Activated CD8-positive, alpha-beta memory T cell treated with anti-CD3 and anti-CD28 coated beads, Interleukin-2, amount 50 U/mL, for 1 hour (primary cell): ENCODE measurements around the gene TMCC3.
"Not testable (repeated sequence)": the region's sequence is repeated elsewhere in the genome, so short reads cannot be mapped to it uniquely, and the experiment has no call there.

Experiments
- DNase-seq: peaks from one replicate; pipeline ENCODE4 v3.0.0-alpha.2; 2020; ENCODE audit errors: extremely low read depth

Gene TMCC3

GRCh38 chr12:94636462-94637085 is 13.8 kb downstream of the TMCC3 start:
- no peak for DNase-seq

- DNase-seq, result no peak
Observed at GRCh38 chr12:94634717-94635116, 15.6 kb downstream of the TMCC3 start.

GRCh38 chr12:94633401-94633800 is 17.0 kb downstream of the TMCC3 start:
- no peak for DNase-seq

- DNase-seq, result no peak
Observed at GRCh38 chr12:94631058-94631457, 19.3 kb downstream of the TMCC3 start.

GRCh38 chr12:94628819-94629472 is 21.4 kb downstream of the TMCC3 start:
- DNase-seq, result no peak

- no peak for DNase-seq
Observed at GRCh38 chr12:94628369-94628768, 22.0 kb downstream of the TMCC3 start.

GRCh38 chr12:94625531-94625930 is 24.8 kb downstream of the TMCC3 start:
- no peak for DNase-seq

- DNase-seq, result no peak
Observed at GRCh38 chr12:94623161-94623920, 27.0 kb downstream of the TMCC3 start.

GRCh38 chr12:94622475-94622874 is 27.9 kb downstream of the TMCC3 start:
- no peak for DNase-seq

GRCh38 chr12:94621662-94622359 is 28.5 kb downstream of the TMCC3 start:
- no peak for DNase-seq

GRCh38 chr12:94620621-94621020 is 29.7 kb downstream of the TMCC3 start:
- DNase-seq, result no peak

- DNase-seq, result no peak
Observed at GRCh38 chr12:94618995-94619695, 31.2 kb downstream of the TMCC3 start.

GRCh38 chr12:94617101-94617500 is 33.3 kb downstream of the TMCC3 start:
- no peak for DNase-seq

GRCh38 chr12:94616203-94616729 is 34.1 kb downstream of the TMCC3 start:
- no peak for DNase-seq

GRCh38 chr12:94615260-94616181 is 34.8 kb downstream of the TMCC3 start:
- no peak for DNase-seq

GRCh38 chr12:94614288-94614721 is 36.1 kb downstream of the TMCC3 start:
- no peak for DNase-seq

GRCh38 chr12:94609917-94610443 is 40.4 kb downstream of the TMCC3 start:
- no peak for DNase-seq

- DNase-seq, result not testable (repeated sequence)
Observed at GRCh38 chr12:94606810-94607209, 43.5 kb downstream of the TMCC3 start.

- DNase-seq, result no peak
Observed at GRCh38 chr12:94604366-94604698, 46.0 kb downstream of the TMCC3 start.
